GM10847 (cell line): ENCODE data around the gene UTF1.

Experiments used
- POLR2A ChIP-seq: IDR thresholded peaks from 2 replicates; pipeline ENCODE4 v1.6.1; 2011; ENCODE audit not compliant: insufficient read length; ENCODE audit errors: extremely low read depth

Gene UTF1

DNA sequence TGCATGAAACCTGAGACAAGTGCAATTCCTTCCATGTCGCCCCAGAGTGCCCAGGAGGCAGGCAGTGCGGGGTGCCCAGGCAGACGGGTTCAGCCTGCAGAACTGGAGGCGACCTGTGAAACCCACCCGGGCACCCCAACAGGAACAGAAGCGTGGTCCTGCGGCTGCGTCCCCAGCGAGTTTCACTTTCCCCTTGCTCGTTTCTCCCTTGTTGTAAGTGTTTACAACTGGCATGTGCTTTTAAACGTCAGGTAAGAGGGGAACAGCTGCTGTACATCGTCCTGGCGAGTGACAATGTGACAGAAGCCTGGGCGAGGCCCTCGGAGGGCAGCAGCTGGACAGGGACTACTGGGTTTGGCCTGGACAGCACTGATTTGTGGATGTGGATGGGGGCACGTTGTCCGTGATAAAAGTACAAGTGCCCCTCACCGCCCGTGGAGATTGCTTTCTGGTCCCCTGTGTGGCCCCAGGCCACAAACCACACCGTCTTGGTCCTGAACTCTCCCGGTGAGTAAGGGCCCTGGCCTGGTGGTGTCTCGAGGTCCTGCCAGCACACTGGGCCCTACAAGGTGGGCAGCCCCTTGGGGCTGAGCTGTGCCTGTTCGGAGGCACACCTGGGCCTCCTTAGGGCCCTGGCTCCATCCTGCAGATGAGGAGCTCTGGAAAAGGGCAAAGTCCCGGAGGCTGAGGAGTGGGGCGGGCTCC lies 11.6 kb downstream of the UTF1 start:
- no peak for TF ChIP-seq POLR2A

DNA sequence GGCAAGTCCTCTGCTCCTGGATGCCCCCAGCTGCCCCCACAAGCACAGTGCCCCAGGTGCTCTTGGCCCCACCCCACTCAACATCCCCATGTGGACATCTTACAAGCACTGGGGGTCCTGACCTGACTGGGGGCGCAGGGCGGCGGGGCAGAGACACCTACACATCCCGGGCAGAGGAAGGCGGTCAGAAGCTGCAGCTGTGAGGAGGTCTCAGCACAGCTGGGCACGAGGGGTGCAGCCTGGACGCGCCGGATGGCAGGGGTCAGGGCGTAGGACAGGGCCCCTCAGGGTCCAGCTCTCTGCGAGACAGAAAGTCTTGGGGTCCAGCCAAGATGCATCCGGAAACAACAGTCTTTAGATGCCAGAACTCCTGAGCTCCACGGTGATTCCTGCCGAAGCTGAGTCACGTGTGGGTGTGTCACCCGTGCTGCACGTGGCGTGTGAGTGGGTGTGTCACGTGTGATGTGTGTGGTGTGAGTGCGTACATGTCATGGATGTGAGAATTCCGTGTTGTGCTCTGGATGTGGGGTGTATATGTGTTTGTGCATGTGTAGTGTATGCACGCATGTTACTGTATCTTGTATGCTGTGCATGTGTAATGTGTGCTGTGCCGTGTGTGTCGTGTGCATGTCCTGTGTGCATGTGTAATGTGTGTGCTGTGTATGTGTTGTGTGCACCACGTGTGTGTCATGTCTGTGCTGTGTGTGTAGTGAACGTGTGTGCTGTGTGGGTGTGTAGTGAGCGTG lies 12.8 kb downstream of the UTF1 start:
- no peak for TF ChIP-seq POLR2A

DNA sequence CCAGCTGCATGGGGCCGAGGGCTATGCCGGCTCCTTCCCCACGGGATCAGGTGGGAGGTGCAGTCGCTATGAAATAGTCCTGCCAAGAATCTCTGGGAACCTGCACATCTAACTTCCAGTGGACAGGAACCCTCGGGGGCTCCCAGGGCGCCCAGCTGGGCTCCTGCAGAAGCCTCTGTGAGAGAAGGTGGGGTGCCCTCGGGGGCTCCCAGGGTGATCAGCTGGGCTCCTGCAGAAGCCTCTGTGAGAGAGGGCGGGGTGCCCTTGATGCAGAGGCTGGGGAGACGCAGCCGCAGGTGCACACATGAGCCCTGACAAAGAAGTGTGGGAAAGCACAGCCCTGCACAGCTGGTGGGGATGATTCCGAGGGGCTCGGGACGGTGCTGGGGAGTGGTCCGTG lies 13.6 kb downstream of the UTF1 start:
- no peak for TF ChIP-seq POLR2A

- TF ChIP-seq POLR2A = no peak
Observed at GRCh38 chr10:133245439-133246235, 15.6 kb downstream of the UTF1 start.

GRCh38 chr10:133246236-133246626 lies 16.2 kb downstream of the UTF1 start:
- no peak for TF ChIP-seq POLR2A

- TF ChIP-seq POLR2A = no peak
Observed at GRCh38 chr10:133247681-133248333, 17.8 kb downstream of the UTF1 start.

DNA sequence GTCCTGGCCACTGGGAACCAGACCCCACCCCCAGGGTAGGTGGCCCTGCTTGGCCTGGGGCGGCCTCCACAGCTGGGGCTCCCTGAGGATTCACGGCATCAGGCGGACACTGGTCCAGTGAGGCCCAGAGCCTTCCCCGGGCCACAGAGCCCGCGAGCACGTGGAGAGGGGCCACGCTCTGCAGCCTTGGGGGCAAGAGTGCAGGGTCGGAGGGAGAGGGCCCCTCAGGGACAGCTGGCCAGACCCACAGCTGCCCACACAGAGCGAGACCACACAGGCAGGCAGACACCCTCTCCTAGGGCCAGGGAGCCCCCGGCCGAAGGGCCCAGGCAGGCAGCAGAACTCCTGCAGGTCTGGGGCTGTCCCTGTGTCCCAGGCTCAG lies 18.3 kb downstream of the UTF1 start:
- TF ChIP-seq POLR2A = no peak

- no peak for TF ChIP-seq POLR2A
Observed at GRCh38 chr10:133249094-133249780, 19.2 kb downstream of the UTF1 start.

GRCh38 chr10:133249975-133250754 lies 20.1 kb downstream of the UTF1 start:
- TF ChIP-seq POLR2A = no peak

- no peak for TF ChIP-seq POLR2A
Observed at GRCh38 chr10:133251388-133252222, 21.6 kb downstream of the UTF1 start.

DNA sequence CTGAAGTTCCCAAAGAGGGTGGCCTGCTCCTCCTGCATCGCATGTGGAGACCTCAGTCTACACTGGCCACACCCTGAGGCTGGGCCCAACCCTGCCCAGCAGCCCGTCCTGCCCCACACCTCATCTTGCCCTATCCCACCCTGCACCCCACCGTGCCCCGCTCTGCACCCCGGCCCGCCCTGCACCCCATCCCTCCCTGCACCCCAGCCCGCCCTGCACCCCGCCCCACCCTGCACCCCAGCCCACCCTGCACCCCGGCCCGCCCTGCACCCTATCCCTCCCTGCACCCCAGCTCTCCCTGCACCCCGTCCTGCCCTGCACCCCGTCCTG lies 22.2 kb downstream of the UTF1 start:
- TF ChIP-seq POLR2A = no peak

GRCh38 chr10:133253361-133253955 lies 23.4 kb downstream of the UTF1 start:
- no peak for TF ChIP-seq POLR2A
